ENCODE measurements around the gene LRCH4. TPM values are rescaled to one million over a fixed set of nuclear protein-coding genes. Genes with fewer than 3 reads are reported as not detected.

Gene LRCH4
- total RNA-seq, 1 experiment from 2014 or later = 42.4 TPM

DNA sequence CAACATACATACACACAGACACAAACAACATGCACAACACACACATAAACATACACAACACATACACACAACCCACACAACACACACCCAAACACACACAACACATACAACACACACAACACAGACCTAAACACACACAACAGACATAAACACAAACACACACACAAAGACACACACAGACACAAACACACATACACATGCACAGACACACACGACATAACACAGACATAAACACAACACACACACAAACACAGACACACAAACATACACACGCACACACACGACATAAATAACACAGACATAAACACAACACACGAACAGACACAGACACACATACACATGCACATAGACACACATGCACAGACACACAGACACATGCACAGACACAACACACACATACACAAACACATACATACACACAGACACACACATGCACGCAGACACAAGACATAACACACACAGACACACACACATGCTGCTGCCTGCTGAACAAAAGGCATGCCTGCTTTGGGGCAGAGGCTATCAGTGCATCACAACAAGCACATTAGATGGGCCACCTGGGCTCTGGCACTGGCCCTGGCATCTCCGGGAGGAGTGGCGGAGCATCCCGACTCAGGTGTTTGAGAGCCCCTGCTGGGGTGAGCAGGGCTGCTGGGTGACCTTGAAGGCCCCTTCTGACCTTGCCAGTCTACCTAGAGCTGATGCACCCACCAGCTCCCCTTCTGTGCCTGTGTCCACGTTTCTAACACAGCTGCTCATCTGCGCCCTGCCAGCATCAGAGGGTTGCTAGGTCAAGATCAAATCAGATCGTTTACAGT, 5.3 kb downstream of the LRCH4 start:
- DNase-seq (ENCODE audit: low spot score) = no peak

DNA sequence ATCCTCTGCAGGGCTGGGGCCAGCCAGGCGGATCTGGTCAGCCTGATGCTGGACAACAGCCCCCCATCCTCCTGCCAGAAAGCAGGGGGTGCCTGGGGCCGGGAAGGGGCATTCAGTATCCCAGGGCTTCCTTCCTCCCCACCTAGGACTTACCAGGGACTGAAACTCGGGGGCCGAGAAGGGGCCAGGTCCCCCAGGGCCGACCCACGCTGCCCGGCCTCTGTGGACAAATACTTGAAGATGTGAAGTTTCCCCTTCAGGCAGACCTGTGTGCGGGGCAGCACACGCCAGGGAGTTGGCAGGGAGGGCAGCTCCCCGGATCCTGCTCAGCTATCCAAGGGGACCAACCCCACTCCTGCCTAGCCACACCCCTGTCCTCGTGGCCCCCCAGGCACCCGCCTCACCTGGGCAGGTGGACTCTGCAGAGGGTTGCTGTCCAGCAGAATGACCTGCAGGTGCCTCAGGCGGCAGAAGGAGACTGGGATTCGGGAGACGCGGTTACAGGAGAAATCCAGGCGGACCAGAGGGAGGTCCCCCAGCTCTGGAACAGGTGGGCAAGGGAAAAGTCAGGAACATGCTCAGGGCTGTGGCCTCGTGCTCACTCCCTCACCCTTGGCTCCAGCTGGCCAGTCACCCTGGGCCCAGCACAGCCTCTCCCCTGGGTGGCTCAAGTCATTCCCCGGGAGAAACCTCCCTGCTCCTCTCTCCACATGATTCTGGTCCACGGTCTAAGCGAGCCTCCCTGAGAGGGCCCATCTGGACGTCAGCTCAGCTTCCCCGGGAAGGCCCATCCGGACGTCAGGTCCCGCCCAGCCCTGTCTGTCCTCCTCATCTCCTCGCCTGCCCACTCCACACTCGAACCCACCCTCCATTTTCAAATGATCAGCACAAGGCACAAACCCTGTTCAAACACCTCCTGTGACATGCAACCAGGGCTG, 7.4 kb downstream of the LRCH4 start:
- ChIA-PET CTCF (no interaction called here), POLR2A (ENCODE audit: low non-redundant PET) (no interaction called here)
- Histone ChIP-seq H3K4me3 (ENCODE audit: low read depth, low read length, poor library complexity, severe bottlenecking) (no peak overlapping the region), H3K27me3 (replicated peaks; ENCODE audit: insufficient read depth, low read depth, low read length, poor library complexity) (no peaks in the 10 kb centered on the region), H3K9me3 (ENCODE audit: low read depth, low read length, poor library complexity, severe bottlenecking) (no peaks in the 10 kb centered on the region), H3K27ac (ENCODE audit: low read depth, low read length, poor library complexity, severe bottlenecking) (no peak overlapping the region), H3K36me3 (ENCODE audit: insufficient read depth, low read length, poor library complexity, severe bottlenecking) (peaks cover 38% of the 10 kb centered on the region), H3K4me1 (ENCODE audit: insufficient read depth, low read length, poor library complexity, severe bottlenecking) (peaks cover 3% of the 10 kb centered on the region)
- DNase-seq (ENCODE audit: low spot score) = no peak
- TF ChIP-seq, protein P1, sequence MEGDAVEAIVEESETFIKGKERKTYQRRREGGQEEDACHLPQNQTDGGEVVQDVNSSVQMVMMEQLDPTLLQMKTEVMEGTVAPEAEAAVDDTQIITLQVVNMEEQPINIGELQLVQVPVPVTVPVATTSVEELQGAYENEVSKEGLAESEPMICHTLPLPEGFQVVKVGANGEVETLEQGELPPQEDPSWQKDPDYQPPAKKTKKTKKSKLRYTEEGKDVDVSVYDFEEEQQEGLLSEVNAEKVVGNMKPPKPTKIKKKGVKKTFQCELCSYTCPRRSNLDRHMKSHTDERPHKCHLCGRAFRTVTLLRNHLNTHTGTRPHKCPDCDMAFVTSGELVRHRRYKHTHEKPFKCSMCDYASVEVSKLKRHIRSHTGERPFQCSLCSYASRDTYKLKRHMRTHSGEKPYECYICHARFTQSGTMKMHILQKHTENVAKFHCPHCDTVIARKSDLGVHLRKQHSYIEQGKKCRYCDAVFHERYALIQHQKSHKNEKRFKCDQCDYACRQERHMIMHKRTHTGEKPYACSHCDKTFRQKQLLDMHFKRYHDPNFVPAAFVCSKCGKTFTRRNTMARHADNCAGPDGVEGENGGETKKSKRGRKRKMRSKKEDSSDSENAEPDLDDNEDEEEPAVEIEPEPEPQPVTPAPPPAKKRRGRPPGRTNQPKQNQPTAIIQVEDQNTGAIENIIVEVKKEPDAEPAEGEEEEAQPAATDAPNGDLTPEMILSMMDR (conservative IDR thresholded peaks at IDR 0.05; ENCODE audit: low read depth, low read length) = no peak
- TF ChIP-seq EZH2 (IDR thresholded peaks at IDR 0.05; ENCODE audit: borderline replicate concordance, low read depth, low read length, poor library complexity, severe bottlenecking) = no peak
- BruUV-seq (replicated peaks) = no TSS peak
- intact Hi-C loops (cut with micrococcal nuclease; ENCODE audit: unreplicated experiment) = no loop called here

More for the DNA sequence above, 5.3 kb downstream of the LRCH4 start:
- Histone ChIP-seq H3K4me1 (ENCODE audit: insufficient read depth, low read length, poor library complexity, severe bottlenecking) (peaks cover 19% of the 10 kb centered on the region), H3K27ac (ENCODE audit: low read depth, low read length, poor library complexity, severe bottlenecking) (no peak overlapping the region), H3K9me3 (ENCODE audit: low read depth, low read length, poor library complexity, severe bottlenecking) (no peaks in the 10 kb centered on the region), H3K27me3 (replicated peaks; ENCODE audit: insufficient read depth, low read depth, low read length, poor library complexity) (no peaks in the 10 kb centered on the region), H3K4me3 (ENCODE audit: low read depth, low read length, poor library complexity, severe bottlenecking) (no peak overlapping the region), H3K36me3 (ENCODE audit: insufficient read depth, low read length, poor library complexity, severe bottlenecking) (peaks cover 38% of the 10 kb centered on the region)
- intact Hi-C loops (cut with micrococcal nuclease; ENCODE audit: unreplicated experiment) = loop anchor here (10.0 kb wide), 1 partner anchor 94 kb away; the partner anchor contains the start of gene GNB2
- TF ChIP-seq, protein P1 (conservative IDR thresholded peaks at IDR 0.05; ENCODE audit: low read depth, low read length) = no peak
- TF ChIP-seq EZH2 (IDR thresholded peaks at IDR 0.05; ENCODE audit: borderline replicate concordance, low read depth, low read length, poor library complexity, severe bottlenecking) = no peak
- no TSS peak for BruUV-seq (replicated peaks)
- ChIA-PET POLR2A (ENCODE audit: low non-redundant PET) (no interaction called here), CTCF (no interaction called here)

- ChIA-PET CTCF (no interaction called here), POLR2A (ENCODE audit: low non-redundant PET) (no interaction called here)
- no peaks in the 10 kb centered on the region for H3K4me1 ChIP-seq (ENCODE audit: insufficient read depth, low read length, poor library complexity, severe bottlenecking)
- no peak for DNase-seq (ENCODE audit: low spot score)
- no peak overlapping the region for H3K4me3 ChIP-seq (ENCODE audit: low read depth, low read length, poor library complexity, severe bottlenecking)
- TF ChIP-seq EZH2 (IDR thresholded peaks at IDR 0.05; ENCODE audit: borderline replicate concordance, low read depth, low read length, poor library complexity, severe bottlenecking) = no peak
- TF ChIP-seq, protein P1 (conservative IDR thresholded peaks at IDR 0.05; ENCODE audit: low read depth, low read length) = no peak
- H3K27me3 ChIP-seq (replicated peaks; ENCODE audit: insufficient read depth, low read depth, low read length, poor library complexity) = no peaks in the 10 kb centered on the region
- no TSS peak for BruUV-seq (replicated peaks)
- H3K9me3 ChIP-seq (ENCODE audit: low read depth, low read length, poor library complexity, severe bottlenecking) = no peaks in the 10 kb centered on the region
- H3K27ac ChIP-seq (ENCODE audit: low read depth, low read length, poor library complexity, severe bottlenecking) = no peak overlapping the region
- H3K36me3 ChIP-seq (ENCODE audit: insufficient read depth, low read length, poor library complexity, severe bottlenecking) = peaks cover 37% of the 10 kb centered on the region
- intact Hi-C loops (cut with micrococcal nuclease; ENCODE audit: unreplicated experiment) = no loop called here
Observed at GRCh38 chr7:100577507-100577906, 8.4 kb downstream of the LRCH4 start.

Data from A673 (cell line).